ENCODE results near the gene SDC4. TPM values are rescaled to one million over a fixed set of nuclear protein-coding genes. Genes with fewer than 3 reads are reported as not detected.

SDC4 gene
- total and polyA plus RNA-seq, 10 of the 15 experiments (the other 5 are each of a cell fraction or from before 2014, with no cell fraction given): 0.52 to 11.3 (median 1.4) TPM

- RAD21 ChIA-PET (ENCODE audit: unreplicated experiment): interaction anchor here (0.6 to 1.4 kb wide), 3 partner anchors 136 to 248 kb away, joined by 3 to 4 read pairs (median 3); partner anchors contain the start of gene WFDC5
- CTCF ChIA-PET: interaction anchor here (0.7 to 4.1 kb wide), 13 partner anchors 8 to 470 kb away, joined by 3 to 53 read pairs (median 4); no protein-coding TSS in a partner anchor
- H3K79me2 ChIP-seq (ENCODE audit: control insufficient read depth, insufficient read depth, low read length): no peaks in the 10 kb centered on the region
- TF ChIP-seq CTCF (IDR thresholded peaks at IDR 0.05 in 2 of 3, conservative IDR thresholded peaks at IDR 0.05 in 1 of 3; ENCODE audit: control insufficient read depth in 2 of 3, extremely low read depth in 1 of 3, insufficient read depth in 1 of 3, low read depth in 3 of 3, low read length in 3 of 3) (peak; percentile 40 to 66 (median 61)), YY1 (IDR thresholded peaks at IDR 0.05; ENCODE audit: low read depth, low read length) (peak; percentile 67; the same call in 1 of the 2 replicates), PKNOX1 (IDR thresholded peaks at IDR 0.05) (peak; percentile 48), E2F4 (IDR thresholded peaks at IDR 0.05; ENCODE audit: low read depth, low read length) (no peak)
- H2AFZ ChIP-seq (ENCODE audit: control insufficient read depth, low read depth, low read length): no peak overlapping the region
- no TSS peak for BruUV-seq (replicated peaks)
- in situ Hi-C loops (cut with MboI): no loop called here
- no peaks in the 10 kb centered on the region for H3K9me3 ChIP-seq (replicated peaks; ENCODE audit: control insufficient read depth, insufficient read depth, low read length)
- intact Hi-C loops (cut with micrococcal nuclease; ENCODE audit: unreplicated experiment): no loop called here
- no peak overlapping the region for H3K27ac ChIP-seq (ENCODE audit: control insufficient read depth, insufficient read depth)
- peak; percentile 98 for ATAC-seq
- H3K4me1 ChIP-seq (ENCODE audit: control insufficient read depth, insufficient read depth, low read length): peaks cover 6% of the 10 kb centered on the region; the same call in 1 of the 2 replicates
- H3K9ac ChIP-seq (ENCODE audit: control insufficient read depth, insufficient read depth, low read length): no peak overlapping the region
- FAIRE-seq: peak; percentile 18
- POLR2A ChIA-PET: interaction anchor here (0.6 kb wide), 1 partner anchor 46 kb away, joined by 7 read pairs; no protein-coding TSS in a partner anchor
- no peaks in the 10 kb centered on the region for H3K36me3 ChIP-seq (ENCODE audit: control insufficient read depth in 2 of 2, insufficient read depth in 2 of 2, low read length in 1 of 2)
- 23% methylated on average over 4 of the region's 4 CpGs for WGBS (ENCODE audit: insufficient coverage, insufficient replicate concordance, low lambda C conversion rate, missing lambda C conversion rate)
- H3K27me3 ChIP-seq (replicated peaks in 1 of 2; ENCODE audit: control insufficient read depth in 2 of 2, insufficient read depth in 2 of 2, low read length in 1 of 2): no peaks in the 10 kb centered on the region
- no peaks in the 10 kb centered on the region for H4K20me1 ChIP-seq (ENCODE audit: control insufficient read depth, insufficient read depth)
- DNase-seq (ENCODE audit: low read depth, low spot score): no peak
- no peak overlapping the region for H3K4me2 ChIP-seq (ENCODE audit: control insufficient read depth, insufficient read depth)
- SMC1A ChIA-PET (ENCODE audit: uncharacterized antibody, unreplicated experiment): interaction anchor here (0.9 to 2.8 kb wide), 5 partner anchors 9 to 136 kb away, joined by 3 to 14 read pairs (median 4); no protein-coding TSS in a partner anchor
- no peak overlapping the region for H3K4me3 ChIP-seq
Observed at GRCh38 chr20:45300961-45301360, 47.3 kb downstream of the SDC4 start.

Data from GM12878 (cell line).